ENCODE measurements around the gene GPR37L1.

DNA sequence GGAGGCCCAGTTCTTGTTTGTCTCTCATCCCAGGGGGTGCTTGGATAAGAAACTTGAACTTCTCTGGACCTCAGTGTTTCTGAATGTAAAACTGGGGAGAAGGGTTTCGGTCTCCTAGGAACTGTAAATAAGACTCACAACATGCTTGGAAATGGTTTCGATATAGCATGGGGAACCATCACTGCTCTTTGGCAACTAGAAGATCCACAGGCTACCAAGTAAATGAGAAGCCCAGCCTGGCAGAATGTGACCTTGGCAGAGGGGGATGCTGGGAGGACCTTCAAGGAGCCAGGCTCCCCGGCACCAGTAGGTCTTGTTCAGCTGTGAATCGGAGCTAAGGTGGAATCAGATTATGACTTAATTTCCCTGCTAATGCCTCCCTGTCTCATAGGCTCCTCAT is 18.1 kb downstream of the GPR37L1 start:
- no peak for TF ChIP-seq POLR2A (IDR thresholded peaks at IDR 0.05; ENCODE audit: extremely low read depth, insufficient read length)
- TF ChIP-seq, protein P1, sequence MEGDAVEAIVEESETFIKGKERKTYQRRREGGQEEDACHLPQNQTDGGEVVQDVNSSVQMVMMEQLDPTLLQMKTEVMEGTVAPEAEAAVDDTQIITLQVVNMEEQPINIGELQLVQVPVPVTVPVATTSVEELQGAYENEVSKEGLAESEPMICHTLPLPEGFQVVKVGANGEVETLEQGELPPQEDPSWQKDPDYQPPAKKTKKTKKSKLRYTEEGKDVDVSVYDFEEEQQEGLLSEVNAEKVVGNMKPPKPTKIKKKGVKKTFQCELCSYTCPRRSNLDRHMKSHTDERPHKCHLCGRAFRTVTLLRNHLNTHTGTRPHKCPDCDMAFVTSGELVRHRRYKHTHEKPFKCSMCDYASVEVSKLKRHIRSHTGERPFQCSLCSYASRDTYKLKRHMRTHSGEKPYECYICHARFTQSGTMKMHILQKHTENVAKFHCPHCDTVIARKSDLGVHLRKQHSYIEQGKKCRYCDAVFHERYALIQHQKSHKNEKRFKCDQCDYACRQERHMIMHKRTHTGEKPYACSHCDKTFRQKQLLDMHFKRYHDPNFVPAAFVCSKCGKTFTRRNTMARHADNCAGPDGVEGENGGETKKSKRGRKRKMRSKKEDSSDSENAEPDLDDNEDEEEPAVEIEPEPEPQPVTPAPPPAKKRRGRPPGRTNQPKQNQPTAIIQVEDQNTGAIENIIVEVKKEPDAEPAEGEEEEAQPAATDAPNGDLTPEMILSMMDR (IDR thresholded peaks at IDR 0.05; ENCODE audit: low read depth, low read length), result no peak
- no peak for TF ChIP-seq MYC (IDR thresholded peaks at IDR 0.05; ENCODE audit: low read depth, low read length)

Data from NB4 (cell line).